HepG2 (cell line): ENCODE results near the gene CROCC. TPM values are rescaled to one million over a fixed set of nuclear protein-coding genes. Genes with fewer than 3 reads are reported as not detected.
A peak's percentile ranks its signal among the peaks of the same experiment; 100 is the strongest.

Experiments
- ATAC-seq: fragments of 200-7000 bp; cut with Tn5 transposase; 3 replicates; pipeline ENCODE4 v1.9.1; 2020; ENCODE audit warnings: mild to moderate bottlenecking, moderate library complexity
- BruUV-seq: library from RNA; stranded (reverse); fragments of 400-500 nt; replicated peaks from 2 replicates; lab custom pipeline; 2021; lab: Mats Ljungman, UMichigan
- CTCF ChIA-PET: fragments of 300-600 bp; formaldehyde crosslinking; extraction: SDS; loops from one replicate; lab custom pipeline; 2021; ENCODE audit warnings: low total read pairs, inconsistent platforms, low intra/inter-chr PET ratio; lab: Yijun Ruan, JAX
- POLR2A ChIA-PET: fragments of 350-600 bp; sonication (Branson Sonifier 250); formaldehyde crosslinking; loops from one replicate; lab custom pipeline; 2020; ENCODE audit warnings: antibody characterized with exemption, inconsistent platforms; lab: Yijun Ruan, JAX
- DNase-seq: peaks from one replicate; pipeline ENCODE4 v3.0.0-alpha.2; 2015; ENCODE audit warnings: low spot score
- FAIRE-seq: peaks from 3 replicates; lab custom pipeline; 2011; peaks lifted over from hg19 to GRCh38; lab: Jason Lieb, UNC
- H2AFZ ChIP-seq: one replicate; pipeline ENCODE4 v1.6.1; 2011; ENCODE audit warnings: low read length, inconsistent platforms
- H3K27ac ChIP-seq: fragments of 300-600 bp; 3 replicates; pipeline ENCODE4 v1.8.0; 2011; ENCODE audit warnings: mixed run types, mild to moderate bottlenecking, mixed read lengths, low read length, inconsistent platforms; ENCODE audit not compliant: insufficient read depth; ENCODE audit errors: extremely low read length
- H3K27me3 ChIP-seq, 2 experiments: fragments of 200-600 bp in 1 of 2; 2 replicates in 1 of 2; 3 replicates in 1 of 2; pipeline versions ENCODE4 v1.6.0 to v1.8.0; 2011; ENCODE audit warnings: low read length in 2 of 2, mild to moderate bottlenecking in 2 of 2, moderate library complexity in 2 of 2, inconsistent platforms in 1 of 2; ENCODE audit not compliant: insufficient read depth in 2 of 2, control insufficient read depth in 1 of 2
- H3K36me3 ChIP-seq, 2 experiments: fragments of 200-600 bp in 1 of 2; replicated peaks in 1 of 2; 2 replicates in 1 of 2; 3 replicates in 1 of 2; pipeline versions ENCODE4 v1.5.1 to v1.8.0; 2011; ENCODE audit warnings: low read length in 2 of 2, inconsistent platforms in 1 of 2; ENCODE audit not compliant: insufficient read depth in 2 of 2, control insufficient read depth in 1 of 2
- H3K4me1 ChIP-seq: 2 replicates; pipeline ENCODE4 v1.5.1; 2012; ENCODE audit warnings: low read length, inconsistent platforms; ENCODE audit not compliant: insufficient read depth
- H3K4me2 ChIP-seq: 2 replicates; pipeline ENCODE4 v1.6.0; 2011; ENCODE audit warnings: low read depth, low read length, inconsistent platforms
- H3K4me3 ChIP-seq, 3 experiments: fragments of 200-600 bp in 1 of 3; sonication (generic), shearing (Covaris generic) in 1 of 3; replicated peaks in 1 of 3; 2 replicates each; pipeline ENCODE4 v1.5.1; 2011 to 2016; ENCODE audit warnings: low read length in 3 of 3, inconsistent platforms in 2 of 3, low read depth in 2 of 3, mild to moderate bottlenecking in 2 of 3, control low read depth in 1 of 3, mixed read lengths in 1 of 3; ENCODE audit not compliant: insufficient read depth in 1 of 3
- H3K79me2 ChIP-seq: one replicate; pipeline ENCODE4 v1.6.1; 2011; ENCODE audit warnings: low read length, inconsistent platforms; ENCODE audit not compliant: insufficient read depth
- H3K9ac ChIP-seq: 2 replicates; pipeline ENCODE4 v1.6.0; 2011; ENCODE audit warnings: mild to moderate bottlenecking, low read depth, low read length, inconsistent platforms; ENCODE audit not compliant: insufficient read depth
- H3K9me3 ChIP-seq: 2 replicates; pipeline ENCODE4 v1.5.1; 2012; ENCODE audit warnings: mild to moderate bottlenecking, low read length
- H4K20me1 ChIP-seq: 2 replicates; pipeline ENCODE4 v1.6.0; 2011; ENCODE audit warnings: inconsistent platforms, mild to moderate bottlenecking, low read length, moderate library complexity; ENCODE audit not compliant: insufficient read depth
- NR0B2 ChIP-seq: sonication (generic); formaldehyde crosslinking; IDR thresholded peaks from 2 replicates; pipeline ENCODE4 v1.4.0; 2020; ENCODE audit warnings: mild to moderate bottlenecking, missing genetic modification reagents
- PREB ChIP-seq: sonication (generic); formaldehyde crosslinking; IDR thresholded peaks from 2 replicates; pipeline ENCODE4 v1.4.0; 2020; ENCODE audit warnings: missing genetic modification reagents
- SNAPC4 ChIP-seq: sonication (generic); formaldehyde crosslinking; IDR thresholded peaks from 2 replicates; pipeline ENCODE4 v1.4.0; 2020; ENCODE audit warnings: mild to moderate bottlenecking, missing genetic modification reagents
- ZNF337 ChIP-seq: sonication (generic); formaldehyde crosslinking; IDR thresholded peaks from 2 replicates; pipeline ENCODE4 v1.5.1; 2020; ENCODE audit warnings: missing genetic modification reagents, low read depth, mild to moderate bottlenecking, borderline replicate concordance
- ZNF768 ChIP-seq: sonication (generic); formaldehyde crosslinking; IDR thresholded peaks from 2 replicates; pipeline ENCODE4 v1.4.0; 2020; ENCODE audit warnings: missing genetic modification reagents
- WGBS: methylation state at CpG from one replicate; pipeline ENCODE4 v1.1.6; 2017; ENCODE audit warnings: low lambda C conversion rate; 5-methylcytosine and 5-hydroxymethylcytosine counted together
- in situ Hi-C: cut with HindIII; loops from 2 replicates; pipeline ENCODE4 v1.10.0; 2017; ENCODE audit warnings: low pct_unique_long_range_greater_than_20kb; ENCODE audit not compliant: extremely low pct_ligation_motif_present
- intact Hi-C: fragments of 100-400 bp; cut with micrococcal nuclease; formaldehyde crosslinking; loops from one replicate; pipeline ENCODE4 v1.10.0; 2022; ENCODE audit not compliant: unreplicated experiment
- polyA plus RNA-seq, 8 experiments: library from polyadenylated mRNA; depleted of rRNA in 3 of 8; stranded (reverse) in 7 of 8; unstranded in 1 of 8; fragments of >200 nt; fragmentation: Illumina TruSeq in 4 of 8; extraction: Trizol in 4 of 8; gene quantifications; 2 replicates each; pipeline versions ENCODE4 v1.2.1 to v1.2.3, GENCODE V29; 2011 to 2016; ENCODE audit warnings: low read depth in 4 of 8, missing spikeins in 1 of 8, mixed read lengths in 1 of 8; ENCODE audit not compliant: insufficient read depth in 1 of 8
- total RNA-seq, 5 experiments: library from RNA; depleted of rRNA; stranded (reverse); fragments of >200 nt; fragmentation: Illumina TruSeq; extraction: Trizol; gene quantifications; 2 replicates each; pipeline ENCODE4 v1.2.3, GENCODE V29; 2016; ENCODE audit warnings: low read depth in 1 of 5
- TF ChIP-seq, protein P1 (sequence below): IDR thresholded peaks from 2 replicates; pipeline ENCODE4 v1.6.1; 2016; ENCODE audit warnings: low read depth
- TF ChIP-seq, protein P2 (sequence below): sonication (generic); formaldehyde crosslinking; IDR thresholded peaks from 2 replicates; pipeline ENCODE4 v1.5.1; 2020; ENCODE audit warnings: mild to moderate bottlenecking, missing genetic modification reagents, moderate library complexity

CROCC gene
- total and polyA plus RNA-seq, 2 of the 13 experiments (the other 11 are each of a cell fraction or from before 2014, with no cell fraction given), result 7.8 to 15.5 TPM

DNA sequence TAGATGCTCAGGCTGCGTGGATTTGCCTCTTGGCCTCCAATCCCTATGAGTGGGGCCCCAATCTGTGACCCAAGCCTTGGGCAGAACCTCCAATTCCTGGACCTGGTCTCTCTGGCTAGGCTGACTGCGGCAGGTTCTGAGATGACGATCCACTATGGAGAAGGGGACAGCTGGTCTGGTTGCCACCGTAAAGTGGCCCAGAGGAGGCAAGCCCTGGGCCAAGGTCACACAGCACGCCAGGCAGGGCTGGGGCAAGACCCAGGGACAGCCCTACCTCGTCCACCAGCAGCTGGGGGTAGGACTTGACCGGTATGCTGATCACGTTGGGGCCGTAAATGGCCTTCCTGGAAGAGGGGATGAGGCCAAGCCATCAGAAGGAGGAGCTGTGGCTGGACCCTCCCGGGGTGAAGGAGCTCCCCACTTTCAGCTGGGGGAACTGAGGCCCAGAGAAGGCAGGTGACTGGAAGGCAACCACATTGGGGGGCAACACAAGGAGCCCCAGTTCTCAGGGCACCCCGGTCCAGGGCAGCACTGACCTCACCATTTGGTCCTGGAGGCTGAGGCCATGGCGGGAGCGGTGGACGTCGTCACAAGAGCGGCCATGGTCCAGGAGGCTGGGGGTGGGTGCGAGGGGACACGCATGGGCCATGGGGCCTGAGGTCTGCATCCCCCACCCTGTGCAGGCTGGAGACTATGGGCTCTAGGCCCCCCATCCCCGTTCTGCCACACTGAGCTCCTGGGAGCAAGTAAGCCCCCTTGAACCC is 80.2 kb downstream of the CROCC start:
- DNase-seq, result no peak
- intact Hi-C loops (no loop called here), in situ Hi-C loops (no loop called here)
- Histone ChIP-seq H4K20me1 (no peaks in the 10 kb centered on the region), H3K4me2 (no peak overlapping the region), H3K36me3 (peaks cover 8 to 22% of the 10 kb centered on the region in 2 experiments; a peak in 3 of 5 replicates), H3K4me3 (no peak overlapping the region), H3K27me3 (no peaks in the 10 kb centered on the region), H3K4me1 (no peaks in the 10 kb centered on the region), H3K9me3 (no peaks in the 10 kb centered on the region), H3K9ac (no peak overlapping the region), H3K27ac (no peak overlapping the region), H2AFZ (no peak overlapping the region), H3K79me2 (no peaks in the 10 kb centered on the region)
- no peak for ATAC-seq
- no TSS peak for BruUV-seq
- FAIRE-seq, result no peak
- POLR2A ChIA-PET, result no interaction called here
- CTCF ChIA-PET, result no interaction called here
- 96% methylated on average over 9 of the region's 19 CpGs for WGBS
- no peak for TF ChIP-seq PREB (CRISPR knock-in tag)
- TF ChIP-seq, protein P1, sequence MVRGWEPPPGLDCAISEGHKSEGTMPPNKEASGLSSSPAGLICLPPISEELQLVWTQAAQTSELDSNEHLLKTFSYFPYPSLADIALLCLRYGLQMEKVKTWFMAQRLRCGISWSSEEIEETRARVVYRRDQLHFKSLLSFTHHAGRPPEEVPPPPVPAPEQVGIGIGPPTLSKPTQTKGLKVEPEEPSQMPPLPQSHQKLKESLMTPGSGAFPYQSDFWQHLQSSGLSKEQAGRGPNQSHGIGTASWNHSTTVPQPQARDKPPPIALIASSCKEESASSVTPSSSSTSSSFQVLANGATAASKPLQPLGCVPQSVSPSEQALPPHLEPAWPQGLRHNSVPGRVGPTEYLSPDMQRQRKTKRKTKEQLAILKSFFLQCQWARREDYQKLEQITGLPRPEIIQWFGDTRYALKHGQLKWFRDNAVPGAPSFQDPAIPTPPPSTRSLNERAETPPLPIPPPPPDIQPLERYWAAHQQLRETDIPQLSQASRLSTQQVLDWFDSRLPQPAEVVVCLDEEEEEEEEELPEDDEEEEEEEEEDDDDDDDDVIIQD, result no peak
- TF ChIP-seq NR0B2 (CRISPR knock-in tag), result 0 out of 2 replicates have a peak, but pooled peaks have one; percentile 16
- peak; percentile 98 for TF ChIP-seq ZNF768
- TF ChIP-seq ZNF337 (CRISPR knock-in tag), result no peak
- TF ChIP-seq SNAPC4 (CRISPR knock-in tag), result no peak
- TF ChIP-seq, protein P2, sequence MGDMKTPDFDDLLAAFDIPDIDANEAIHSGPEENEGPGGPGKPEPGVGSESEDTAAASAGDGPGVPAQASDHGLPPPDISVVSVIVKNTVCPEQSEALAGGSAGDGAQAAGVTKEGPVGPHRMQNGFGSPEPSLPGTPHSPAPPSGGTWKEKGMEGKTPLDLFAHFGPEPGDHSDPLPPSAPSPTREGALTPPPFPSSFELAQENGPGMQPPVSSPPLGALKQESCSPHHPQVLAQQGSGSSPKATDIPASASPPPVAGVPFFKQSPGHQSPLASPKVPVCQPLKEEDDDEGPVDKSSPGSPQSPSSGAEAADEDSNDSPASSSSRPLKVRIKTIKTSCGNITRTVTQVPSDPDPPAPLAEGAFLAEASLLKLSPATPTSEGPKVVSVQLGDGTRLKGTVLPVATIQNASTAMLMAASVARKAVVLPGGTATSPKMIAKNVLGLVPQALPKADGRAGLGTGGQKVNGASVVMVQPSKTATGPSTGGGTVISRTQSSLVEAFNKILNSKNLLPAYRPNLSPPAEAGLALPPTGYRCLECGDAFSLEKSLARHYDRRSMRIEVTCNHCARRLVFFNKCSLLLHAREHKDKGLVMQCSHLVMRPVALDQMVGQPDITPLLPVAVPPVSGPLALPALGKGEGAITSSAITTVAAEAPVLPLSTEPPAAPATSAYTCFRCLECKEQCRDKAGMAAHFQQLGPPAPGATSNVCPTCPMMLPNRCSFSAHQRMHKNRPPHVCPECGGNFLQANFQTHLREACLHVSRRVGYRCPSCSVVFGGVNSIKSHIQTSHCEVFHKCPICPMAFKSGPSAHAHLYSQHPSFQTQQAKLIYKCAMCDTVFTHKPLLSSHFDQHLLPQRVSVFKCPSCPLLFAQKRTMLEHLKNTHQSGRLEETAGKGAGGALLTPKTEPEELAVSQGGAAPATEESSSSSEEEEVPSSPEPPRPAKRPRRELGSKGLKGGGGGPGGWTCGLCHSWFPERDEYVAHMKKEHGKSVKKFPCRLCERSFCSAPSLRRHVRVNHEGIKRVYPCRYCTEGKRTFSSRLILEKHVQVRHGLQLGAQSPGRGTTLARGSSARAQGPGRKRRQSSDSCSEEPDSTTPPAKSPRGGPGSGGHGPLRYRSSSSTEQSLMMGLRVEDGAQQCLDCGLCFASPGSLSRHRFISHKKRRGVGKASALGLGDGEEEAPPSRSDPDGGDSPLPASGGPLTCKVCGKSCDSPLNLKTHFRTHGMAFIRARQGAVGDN, result 0 out of 2 replicates have a peak, but pooled peaks have one; percentile 12
